Measurements from ENCODE around the gene ZFAND2B. TPM values are rescaled to one million over a fixed set of nuclear protein-coding genes. Genes with fewer than 3 reads are reported as not detected.
A peak's percentile ranks its signal among the peaks of the same experiment; 100 is the strongest.

ZFAND2B gene
- total RNA-seq (10 to 100 TPM; 32.4 to 36.8 TPM), polyA plus RNA-seq (86.0 TPM)

GRCh38 chr2:219206328-219207133 is at the start of gene ZFAND2B:
ZFAND2B (plus strand) TSS chr2:219206782; CDS start chr2:219206988, 206 bp downstream.
- Histone ChIP-seq H3K27me3 (ENCODE audit: insufficient read depth, low read length, poor library complexity, severe bottlenecking) (no peaks in the 10 kb centered on the region), H3K9me3 (ENCODE audit: low read length) (no peaks in the 10 kb centered on the region), H3K4me1 (ENCODE audit: insufficient read depth, low read length) (peaks cover 29% of the 10 kb centered on the region), H3K27ac (ENCODE audit: low read depth, low read length) (peak within 1 kb of the TSS; percentile 85), H3K4me3 (ENCODE audit: low read length) (peak within 1 kb of the TSS; percentile 81), H3K36me3 (ENCODE audit: insufficient read depth, low read length) (peaks cover 20% of the 10 kb centered on the region)
- H3K4me1 Mint-ChIP-seq = peaks cover 32 to 53% (median 48%) of the 10 kb centered on the region in 3 donors
- peaks cover 0 to 27% (median 0%) of the 10 kb centered on the region in 3 donors for H3K36me3 Mint-ChIP-seq
- peak within 1 kb of the TSS; percentile 95 to 99 (median 96) for H3K27ac Mint-ChIP-seq
- H3K27me3 Mint-ChIP-seq = no peaks in the 10 kb centered on the region
- peak; percentile 95 to 98 (median 96) for DNase-seq
- CTCF ChIA-PET = interaction anchor here (0.7 to 7.1 kb wide), 13 partner anchors 11 to 88 kb away, joined by 3 to 70 read pairs (median 5); partner anchors contain the start of genes CNPPD1, GLB1L, NHEJ1 and SLC23A3
- H3K9me3 Mint-ChIP-seq = no peaks in the 10 kb centered on the region
- POLR2A ChIA-PET = interaction anchor here (0.6 to 3.9 kb wide), 19 partner anchors 10 to 977 kb away, joined by 3 to 88 read pairs (median 5); partner anchors contain the start of genes ANKZF1, ATG9A, BCS1L and CNPPD1
- peak within 1 kb of the TSS; percentile 88 to 97 (median 94) for H3K4me3 Mint-ChIP-seq

GRCh38 chr2:219157396-219157795 is 49.2 kb upstream of the ZFAND2B start:
- Mint-ChIP-seq H3K27me3 (peaks cover 0 to 2% of the 10 kb centered on the region in 2 donors), H3K9me3 (no peaks in the 10 kb centered on the region), H3K36me3 (peaks cover 0 to 39% (median 7%) of the 10 kb centered on the region in 3 donors), H3K4me1 (peaks cover 16 to 20% (median 17%) of the 10 kb centered on the region in 3 donors), H3K27ac (no peak overlapping the region), H3K4me3 (peak overlapping the region in 1 of 7 donors; percentile 42)
- DNase-seq = no peak
- no peaks in the 10 kb centered on the region for H3K27me3 ChIP-seq (ENCODE audit: insufficient read depth, low read length, poor library complexity, severe bottlenecking)
- H3K4me3 ChIP-seq (ENCODE audit: low read length) = no peak overlapping the region
- no peak overlapping the region for H3K27ac ChIP-seq (ENCODE audit: low read depth, low read length)
- peaks cover 23% of the 10 kb centered on the region for H3K36me3 ChIP-seq (ENCODE audit: insufficient read depth, low read length)
- CTCF ChIA-PET = interaction anchor here (1.2 to 8.0 kb wide), 10 partner anchors 19 to 305 kb away, joined by 3 to 70 read pairs (median 16); partner anchors contain the start of gene CNPPD1
- H3K4me1 ChIP-seq (ENCODE audit: insufficient read depth, low read length) = peaks cover 13% of the 10 kb centered on the region
- H3K9me3 ChIP-seq (ENCODE audit: low read length) = no peaks in the 10 kb centered on the region
- POLR2A ChIA-PET = no interaction called here

GRCh38 chr2:219158025-219158424 is 48.6 kb upstream of the ZFAND2B start:
- Mint-ChIP-seq H3K27me3 (peaks cover 0 to 2% of the 10 kb centered on the region in 2 donors), H3K9me3 (no peaks in the 10 kb centered on the region), H3K4me1 (peaks cover 16 to 20% (median 17%) of the 10 kb centered on the region in 3 donors), H3K27ac (peak overlapping the region in 2 of 8 donors; percentile 0 to 65), H3K36me3 (peaks cover 0 to 38% (median 7%) of the 10 kb centered on the region in 3 donors), H3K4me3 (no peak overlapping the region)
- Histone ChIP-seq H3K9me3 (ENCODE audit: low read length) (no peaks in the 10 kb centered on the region), H3K4me3 (ENCODE audit: low read length) (no peak overlapping the region), H3K27ac (ENCODE audit: low read depth, low read length) (no peak overlapping the region), H3K27me3 (ENCODE audit: insufficient read depth, low read length, poor library complexity, severe bottlenecking) (no peaks in the 10 kb centered on the region), H3K36me3 (ENCODE audit: insufficient read depth, low read length) (peaks cover 23% of the 10 kb centered on the region), H3K4me1 (ENCODE audit: insufficient read depth, low read length) (peaks cover 13% of the 10 kb centered on the region)
- no peak for DNase-seq
- ChIA-PET CTCF (interaction anchor here (1.6 to 8.0 kb wide), 10 partner anchors 14 to 178 kb away, joined by 3 to 70 read pairs (median 31); partner anchors contain the start of genes CNPPD1 and ZFAND2B), POLR2A (interaction anchor here (1.1 to 2.5 kb wide), 2 partner anchors 18 to 53 kb away, joined by 4 to 11 read pairs; partner anchors contain the start of gene CNPPD1)

GRCh38 chr2:219158586-219158985 is 48.0 kb upstream of the ZFAND2B start:
- H3K27me3 Mint-ChIP-seq = peaks cover 0 to 2% of the 10 kb centered on the region in 2 donors
- H3K4me3 Mint-ChIP-seq = peak overlapping the region in 1 of 7 donors; percentile 16
- peaks cover 13% of the 10 kb centered on the region for H3K4me1 ChIP-seq (ENCODE audit: insufficient read depth, low read length)
- POLR2A ChIA-PET = interaction anchor here (1.1 to 2.5 kb wide), 3 partner anchors 18 to 53 kb away, joined by 4 to 11 read pairs (median 11); partner anchors contain the start of genes CNPPD1 and ZFAND2B
- no peak overlapping the region for H3K27ac ChIP-seq (ENCODE audit: low read depth, low read length)
- no peak overlapping the region for H3K4me3 ChIP-seq (ENCODE audit: low read length)
- H3K36me3 ChIP-seq (ENCODE audit: insufficient read depth, low read length) = peaks cover 23% of the 10 kb centered on the region
- CTCF ChIA-PET = interaction anchor here (0.7 to 8.0 kb wide), 16 partner anchors 13 to 192 kb away, joined by 3 to 70 read pairs (median 15); partner anchors contain the start of genes CNPPD1, GLB1L, STK16 and ZFAND2B
- no peaks in the 10 kb centered on the region for H3K9me3 ChIP-seq (ENCODE audit: low read length)
- no peaks in the 10 kb centered on the region for H3K27me3 ChIP-seq (ENCODE audit: insufficient read depth, low read length, poor library complexity, severe bottlenecking)
- H3K9me3 Mint-ChIP-seq = no peaks in the 10 kb centered on the region
- H3K27ac Mint-ChIP-seq = peak overlapping the region in 2 of 8 donors; percentile 6 to 45
- peaks cover 16 to 20% (median 17%) of the 10 kb centered on the region in 3 donors for H3K4me1 Mint-ChIP-seq
- H3K36me3 Mint-ChIP-seq = peaks cover 0 to 32% (median 7%) of the 10 kb centered on the region in 3 donors
- no peak for DNase-seq

GRCh38 chr2:219159771-219160185 is 46.8 kb upstream of the ZFAND2B start:
- peaks cover 0 to 2% of the 10 kb centered on the region in 2 donors for H3K27me3 Mint-ChIP-seq
- Histone ChIP-seq H3K4me3 (ENCODE audit: low read length) (peak overlapping the region; percentile 32), H3K4me1 (ENCODE audit: insufficient read depth, low read length) (peaks cover 13% of the 10 kb centered on the region), H3K36me3 (ENCODE audit: insufficient read depth, low read length) (peaks cover 19% of the 10 kb centered on the region), H3K27me3 (ENCODE audit: insufficient read depth, low read length, poor library complexity, severe bottlenecking) (no peaks in the 10 kb centered on the region), H3K27ac (ENCODE audit: low read depth, low read length) (peak overlapping the region; percentile 74), H3K9me3 (ENCODE audit: low read length) (no peaks in the 10 kb centered on the region)
- DNase-seq = no peak
- POLR2A ChIA-PET = interaction anchor here (0.5 to 2.5 kb wide), 7 partner anchors 11 to 119 kb away, joined by 3 to 11 read pairs (median 5); partner anchors contain the start of genes ANKZF1, ATG9A, CNPPD1 and TUBA4B
- H3K4me3 Mint-ChIP-seq = peak overlapping the region; percentile 93 to 99 (median 95)
- H3K9me3 Mint-ChIP-seq = no peaks in the 10 kb centered on the region
- H3K27ac Mint-ChIP-seq = peak overlapping the region; percentile 83 to 98 (median 95)
- H3K36me3 Mint-ChIP-seq = peaks cover 0 to 27% (median 7%) of the 10 kb centered on the region in 3 donors
- H3K4me1 Mint-ChIP-seq = peaks cover 16 to 20% (median 17%) of the 10 kb centered on the region in 3 donors
- CTCF ChIA-PET = interaction anchor here (0.7 to 8.0 kb wide), 28 partner anchors 11 to 192 kb away, joined by 3 to 70 read pairs (median 5); partner anchors contain the start of genes ANKZF1, ATG9A, CNPPD1 and DNAJB2

- Mint-ChIP-seq H3K4me3 (peak within 1 kb of the TSS; percentile 93 to 99 (median 95)), H3K9me3 (no peaks in the 10 kb centered on the region), H3K27ac (peak within 1 kb of the TSS; percentile 86 to 98 (median 95)), H3K36me3 (peaks cover 0 to 24% (median 7%) of the 10 kb centered on the region in 3 donors), H3K27me3 (peaks cover 0 to 2% of the 10 kb centered on the region in 2 donors), H3K4me1 (peaks cover 16 to 17% (median 17%) of the 10 kb centered on the region in 3 donors)
- H3K4me3 ChIP-seq (ENCODE audit: low read length) = peak within 1 kb of the TSS; percentile 64
- peaks cover 19% of the 10 kb centered on the region for H3K36me3 ChIP-seq (ENCODE audit: insufficient read depth, low read length)
- peaks cover 13% of the 10 kb centered on the region for H3K4me1 ChIP-seq (ENCODE audit: insufficient read depth, low read length)
- no peaks in the 10 kb centered on the region for H3K27me3 ChIP-seq (ENCODE audit: insufficient read depth, low read length, poor library complexity, severe bottlenecking)
- ChIA-PET POLR2A (interaction anchor here (0.5 to 2.5 kb wide), 7 partner anchors 10 to 118 kb away, joined by 3 to 11 read pairs (median 5); partner anchors contain the start of genes ANKZF1, ATG9A, CNPPD1 and TUBA4B), CTCF (interaction anchor here (0.6 to 8.0 kb wide), 26 partner anchors 11 to 191 kb away, joined by 3 to 70 read pairs (median 6); partner anchors contain the start of genes ANKZF1, ATG9A, CNPPD1 and GLB1L)
- DNase-seq = peak; percentile 87 to 95 (median 93)
- peak within 1 kb of the TSS; percentile 74 for H3K27ac ChIP-seq (ENCODE audit: low read depth, low read length)
- H3K9me3 ChIP-seq (ENCODE audit: low read length) = no peaks in the 10 kb centered on the region
These were observed 46.2 kb upstream of the ZFAND2B start, which contains the start of gene NHEJ1 for GRCh38 chr2:219160186-219161017. NHEJ1 (minus strand) TSS chr2:219160815; CDS start chr2:219158362, 2,453 bp downstream.

Data from CD8-positive, alpha-beta memory T cell (primary cell).